ENCODE data around the gene TCAF2. TPM values are rescaled to one million over a fixed set of nuclear protein-coding genes. Genes with fewer than 3 reads are reported as not detected.
"Not testable (repeated sequence)": the region's sequence is repeated elsewhere in the genome, so short reads cannot be mapped to it uniquely, and the experiment has no call there.

Gene TCAF2
- total RNA-seq (under 1 TPM; 0.31 to 0.57 (median 0.43) TPM), polyA plus RNA-seq (0.41 TPM)
- long read RNA-seq, donor 1: 0 reads
- long read RNA-seq, donor 2, partial matches to known transcripts: 1 of 2 reads
- long read RNA-seq, donor 2, other reads (novel, unspliced or antisense): 1 of 2 reads
- long read RNA-seq, donor 3, partial matches to known transcripts: 2 of 4 reads
- long read RNA-seq, donor 3, other reads (novel, unspliced or antisense): 2 of 4 reads
- long read RNA-seq, donor 4, partial matches to known transcripts: 1 of 1 reads
- long read RNA-seq, donor 4, other reads (novel, unspliced or antisense): 0 of 1 reads

GRCh38 chr7:143620646-143621045 lies at the start of gene TCAF2:
TCAF2 (plus strand) TSS chr7:143620974.
- H3K27ac ChIP-seq (ENCODE audit: low read length); H3K4me3 ChIP-seq (ENCODE audit: low read length); H3K27me3 ChIP-seq (ENCODE audit: control insufficient read depth, insufficient read depth); intact Hi-C loops (cut with DNase I); H3K4me1 ChIP-seq (ENCODE audit: control insufficient read depth, insufficient read depth, low read length); H3K9me3 ChIP-seq (ENCODE audit: control insufficient read depth, low read length): not testable (repeated sequence)
- WGBS: no CpG with 5 or more reads among the region's 38 CpGs
- ATAC-seq: peak; percentile 99 to 100
- DNase-seq: peak in 2 of 3 donors; percentile 64 to 88

GRCh38 chr7:143571501-143571900 lies 49.3 kb upstream of the TCAF2 start, which contains the start of gene CTAGE15:
CTAGE15 (plus strand) TSS chr7:143571801; CDS start chr7:143571818, 17 bp downstream.
- ATAC-seq; H3K4me3 ChIP-seq (ENCODE audit: low read length); H3K9me3 ChIP-seq (ENCODE audit: control insufficient read depth, low read length); H3K27ac ChIP-seq (ENCODE audit: low read length); H3K4me1 ChIP-seq (ENCODE audit: control insufficient read depth, insufficient read depth, low read length); DNase-seq; intact Hi-C loops (cut with DNase I); H3K27me3 ChIP-seq (ENCODE audit: control insufficient read depth, insufficient read depth): not testable (repeated sequence)
- 93% methylated on average over 7 of the region's 20 CpGs for WGBS

GRCh38 chr7:143588183-143588582 lies 32.6 kb upstream of the TCAF2 start:
- H3K4me3 ChIP-seq (ENCODE audit: low read length); H3K27me3 ChIP-seq (ENCODE audit: control insufficient read depth, insufficient read depth); H3K9me3 ChIP-seq (ENCODE audit: control insufficient read depth, low read length); H3K4me1 ChIP-seq (ENCODE audit: control insufficient read depth, insufficient read depth, low read length); H3K27ac ChIP-seq (ENCODE audit: low read length); DNase-seq; intact Hi-C loops (cut with DNase I); ATAC-seq: not testable (repeated sequence)
- 80% methylated on average over 2 of the region's 3 CpGs for WGBS

GRCh38 chr7:143589897-143590296 lies 30.9 kb upstream of the TCAF2 start:
- DNase-seq; H3K9me3 ChIP-seq (ENCODE audit: control insufficient read depth, low read length); H3K27me3 ChIP-seq (ENCODE audit: control insufficient read depth, insufficient read depth); H3K4me1 ChIP-seq (ENCODE audit: control insufficient read depth, insufficient read depth, low read length); ATAC-seq; H3K27ac ChIP-seq (ENCODE audit: low read length); H3K4me3 ChIP-seq (ENCODE audit: low read length); intact Hi-C loops (cut with DNase I): not testable (repeated sequence)

GRCh38 chr7:143598086-143598485 lies 22.7 kb upstream of the TCAF2 start:
- H3K27me3 ChIP-seq (ENCODE audit: control insufficient read depth, insufficient read depth); H3K27ac ChIP-seq (ENCODE audit: low read length); H3K4me3 ChIP-seq (ENCODE audit: low read length); intact Hi-C loops (cut with DNase I); H3K4me1 ChIP-seq (ENCODE audit: control insufficient read depth, insufficient read depth, low read length); H3K9me3 ChIP-seq (ENCODE audit: control insufficient read depth, low read length): not testable (repeated sequence)
- 94% methylated on average over 4 of the region's 11 CpGs for WGBS
- peak in 1 of 2 donors; percentile 46 for ATAC-seq
- DNase-seq: peak in 2 of 3 donors; percentile 14 to 21

GRCh38 chr7:143603549-143603948 lies 17.2 kb upstream of the TCAF2 start:
- H3K9me3 ChIP-seq (ENCODE audit: control insufficient read depth, low read length); DNase-seq; H3K27me3 ChIP-seq (ENCODE audit: control insufficient read depth, insufficient read depth); ATAC-seq; H3K27ac ChIP-seq (ENCODE audit: low read length); H3K4me1 ChIP-seq (ENCODE audit: control insufficient read depth, insufficient read depth, low read length); H3K4me3 ChIP-seq (ENCODE audit: low read length); intact Hi-C loops (cut with DNase I): not testable (repeated sequence)
- no CpG with 5 or more reads among the region's 2 CpGs for WGBS

- DNase-seq; H3K27me3 ChIP-seq (ENCODE audit: control insufficient read depth, insufficient read depth); H3K9me3 ChIP-seq (ENCODE audit: control insufficient read depth, low read length); H3K4me3 ChIP-seq (ENCODE audit: low read length); H3K4me1 ChIP-seq (ENCODE audit: control insufficient read depth, insufficient read depth, low read length); ATAC-seq; H3K27ac ChIP-seq (ENCODE audit: low read length); intact Hi-C loops (cut with DNase I): not testable (repeated sequence)
- WGBS: no CpG with 5 or more reads among the region's 1 CpG
These were observed 14.7 kb upstream of the TCAF2 start for GRCh38 chr7:143606088-143606487.

GRCh38 chr7:143615545-143615944 lies 5.2 kb upstream of the TCAF2 start:
- H3K9me3 ChIP-seq (ENCODE audit: control insufficient read depth, low read length); H3K27me3 ChIP-seq (ENCODE audit: control insufficient read depth, insufficient read depth); DNase-seq; H3K4me1 ChIP-seq (ENCODE audit: control insufficient read depth, insufficient read depth, low read length); H3K27ac ChIP-seq (ENCODE audit: low read length); H3K4me3 ChIP-seq (ENCODE audit: low read length); ATAC-seq; intact Hi-C loops (cut with DNase I): not testable (repeated sequence)
- WGBS: 93% methylated on average over 3 of the region's 6 CpGs

- H3K27ac ChIP-seq (ENCODE audit: low read length); intact Hi-C loops (cut with DNase I); DNase-seq; ATAC-seq; H3K27me3 ChIP-seq (ENCODE audit: control insufficient read depth, insufficient read depth); H3K9me3 ChIP-seq (ENCODE audit: control insufficient read depth, low read length); H3K4me3 ChIP-seq (ENCODE audit: low read length); H3K4me1 ChIP-seq (ENCODE audit: control insufficient read depth, insufficient read depth, low read length): not testable (repeated sequence)
- WGBS: no CpG with 5 or more reads among the region's 1 CpG
These were observed 3.6 kb upstream of the TCAF2 start for GRCh38 chr7:143617204-143617603.

- ATAC-seq (peak; percentile 72 to 83), DNase-seq (peak in 2 of 3 donors; percentile 56 to 87)
- no CpG with 5 or more reads among the region's 23 CpGs for WGBS
- H3K4me1 ChIP-seq (ENCODE audit: control insufficient read depth, insufficient read depth, low read length); H3K27me3 ChIP-seq (ENCODE audit: control insufficient read depth, insufficient read depth); H3K9me3 ChIP-seq (ENCODE audit: control insufficient read depth, low read length); H3K27ac ChIP-seq (ENCODE audit: low read length); intact Hi-C loops (cut with DNase I); H3K4me3 ChIP-seq (ENCODE audit: low read length): not testable (repeated sequence)
These were observed 716 bp upstream of the TCAF2 start for GRCh38 chr7:143620058-143620457.

GRCh38 chr7:143621175-143621574 lies 401 bp downstream of the TCAF2 start:
- intact Hi-C loops (cut with DNase I); H3K27me3 ChIP-seq (ENCODE audit: control insufficient read depth, insufficient read depth); H3K4me1 ChIP-seq (ENCODE audit: control insufficient read depth, insufficient read depth, low read length); H3K9me3 ChIP-seq (ENCODE audit: control insufficient read depth, low read length); H3K4me3 ChIP-seq (ENCODE audit: low read length); DNase-seq; H3K27ac ChIP-seq (ENCODE audit: low read length): not testable (repeated sequence)
- peak in 1 of 2 donors; percentile 9 for ATAC-seq
- WGBS: no CpG with 5 or more reads among the region's 16 CpGs
